ENCODE measurements around the gene S100P. TPM values are rescaled to one million over a fixed set of nuclear protein-coding genes. Genes with fewer than 3 reads are reported as not detected.

Gene S100P
- total and polyA plus RNA-seq, 2 donors (not counting 1 experiment from before 2014, with no cell fraction given) = 0.07 TPM; not detected in 1

DNA sequence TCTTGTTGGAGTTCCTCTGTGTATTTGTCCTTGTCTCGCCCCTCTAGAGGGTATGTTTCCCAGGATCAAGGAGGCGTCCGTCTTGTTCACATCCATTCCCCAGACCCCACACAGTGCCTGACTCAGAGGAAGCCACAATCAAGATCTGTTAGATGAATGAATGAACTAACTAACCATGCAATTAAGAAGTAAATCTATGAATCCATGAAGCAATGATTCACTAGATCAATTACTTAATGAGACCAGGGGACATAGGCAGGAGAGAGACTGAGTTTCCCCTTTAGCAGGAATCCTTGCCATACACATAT lies 34.2 kb downstream of the S100P start:
- H3K9me3 Mint-ChIP-seq (ENCODE audit: insufficient read depth) = no peaks in the 10 kb centered on the region
- H3K27me3 ChIP-seq (replicated peaks in 1 of 4; ENCODE audit: control extremely low read depth in 1 of 4, control insufficient read depth in 3 of 4, insufficient read depth in 4 of 4, low read length in 3 of 4) = no peaks in the 10 kb centered on the region
- H3K4me2 ChIP-seq (replicated peaks; ENCODE audit: low read depth, low read length, poor library complexity, severe bottlenecking) = no peak overlapping the region
- ATAC-seq (ENCODE audit: low read depth) (no peak), DNase-seq (no peak)
- no peak overlapping the region for H3K9ac ChIP-seq (ENCODE audit: low read length)
- no peaks in the 10 kb centered on the region for H3K36me3 ChIP-seq (replicated peaks in 1 of 2; ENCODE audit: control extremely low read depth in 1 of 2, control insufficient read depth in 1 of 2, extremely low read depth in 1 of 2, insufficient read depth in 2 of 2, low read length in 1 of 2)
- H3K4me3 ChIP-seq (ENCODE audit: control extremely low read depth in 1 of 5, extremely low read depth in 1 of 5, insufficient read depth in 1 of 5, low read depth in 2 of 5, low read length in 4 of 5) = no peak overlapping the region
- ChIA-PET CTCF (interaction anchor here (0.7 kb wide), 1 partner anchor 146 kb away, joined by 3 read pairs; no protein-coding TSS in a partner anchor), POLR2A (no interaction called here)
- H3K4me1 Mint-ChIP-seq = no peaks in the 10 kb centered on the region
- intact Hi-C loops (cut with micrococcal nuclease) = no loop called here
- no peaks in the 10 kb centered on the region for H3K4me1 ChIP-seq (ENCODE audit: control insufficient read depth in 2 of 2, insufficient read depth in 2 of 2, low read length in 2 of 2)
- H3K27ac Mint-ChIP-seq = no peak overlapping the region
- H3K79me2 ChIP-seq (ENCODE audit: control insufficient read depth, insufficient read depth, low read length) = no peaks in the 10 kb centered on the region
- WGBS (ENCODE audit: insufficient coverage) = no CpG with 5 or more reads among the region's 3 CpGs
- H3K4me3 Mint-ChIP-seq = no peak overlapping the region
- no peaks in the 10 kb centered on the region for H3K9me3 ChIP-seq (ENCODE audit: control extremely low read depth in 1 of 3, control insufficient read depth in 2 of 3, insufficient read depth in 1 of 3, low read length in 2 of 3)
- no peaks in the 10 kb centered on the region for H4K20me1 ChIP-seq (ENCODE audit: control insufficient read depth, insufficient read depth, low read length, poor library complexity, severe bottlenecking)
- TF ChIP-seq EZH2 (IDR thresholded peaks at IDR 0.05; ENCODE audit: borderline replicate concordance, insufficient read depth, low read depth, low read length, poor library complexity, severe bottlenecking) (no peak), CTCF (IDR thresholded peaks at IDR 0.05) (no peak)
- peaks cover 4% of the 10 kb centered on the region for H3K27me3 Mint-ChIP-seq
- H2AFZ ChIP-seq (ENCODE audit: insufficient read depth, low read depth, low read length, poor library complexity, severe bottlenecking) = no peak overlapping the region
- H3K27ac ChIP-seq (ENCODE audit: low read length in 2 of 2) = no peak overlapping the region

- Histone ChIP-seq H3K27ac (ENCODE audit: low read length in 2 of 2) (no peak overlapping the region), H3K9ac (ENCODE audit: low read length) (no peak overlapping the region), H3K79me2 (ENCODE audit: control insufficient read depth, insufficient read depth, low read length) (no peaks in the 10 kb centered on the region), H3K9me3 (ENCODE audit: control extremely low read depth in 1 of 3, control insufficient read depth in 2 of 3, insufficient read depth in 1 of 3, low read length in 2 of 3) (no peaks in the 10 kb centered on the region), H3K4me2 (replicated peaks; ENCODE audit: low read depth, low read length, poor library complexity, severe bottlenecking) (no peak overlapping the region), H3K4me3 (ENCODE audit: control extremely low read depth in 1 of 5, extremely low read depth in 1 of 5, insufficient read depth in 1 of 5, low read depth in 2 of 5, low read length in 4 of 5) (no peak overlapping the region), H2AFZ (ENCODE audit: insufficient read depth, low read depth, low read length, poor library complexity, severe bottlenecking) (no peak overlapping the region), H3K36me3 (replicated peaks in 1 of 2; ENCODE audit: control extremely low read depth in 1 of 2, control insufficient read depth in 1 of 2, extremely low read depth in 1 of 2, insufficient read depth in 2 of 2, low read length in 1 of 2) (no peaks in the 10 kb centered on the region), H3K27me3 (replicated peaks in 1 of 4; ENCODE audit: control extremely low read depth in 1 of 4, control insufficient read depth in 3 of 4, insufficient read depth in 4 of 4, low read length in 3 of 4) (no peaks in the 10 kb centered on the region), H4K20me1 (ENCODE audit: control insufficient read depth, insufficient read depth, low read length, poor library complexity, severe bottlenecking) (no peaks in the 10 kb centered on the region), H3K4me1 (ENCODE audit: control insufficient read depth in 2 of 2, insufficient read depth in 2 of 2, low read length in 2 of 2) (no peaks in the 10 kb centered on the region)
- no peaks in the 10 kb centered on the region for H3K9me3 Mint-ChIP-seq (ENCODE audit: insufficient read depth)
- H3K27ac Mint-ChIP-seq = no peak overlapping the region
- 93% methylated on average over 12 of the region's 15 CpGs for WGBS (ENCODE audit: insufficient coverage)
- no peak for ATAC-seq (ENCODE audit: low read depth)
- ChIA-PET CTCF (no interaction called here), POLR2A (no interaction called here)
- DNase-seq = no peak
- H3K4me1 Mint-ChIP-seq = no peaks in the 10 kb centered on the region
- no peak overlapping the region for H3K4me3 Mint-ChIP-seq
- intact Hi-C loops (cut with micrococcal nuclease) = no loop called here
- peaks cover 4% of the 10 kb centered on the region for H3K27me3 Mint-ChIP-seq
- TF ChIP-seq CTCF (IDR thresholded peaks at IDR 0.05) (no peak), EZH2 (IDR thresholded peaks at IDR 0.05; ENCODE audit: borderline replicate concordance, insufficient read depth, low read depth, low read length, poor library complexity, severe bottlenecking) (no peak)
Measured at GRCh38 chr4:6728320-6729029, 34.8 kb downstream of the S100P start.

All from B cell (primary cell).